ENCODE results near the gene MSANTD7. TPM values are rescaled to one million over a fixed set of nuclear protein-coding genes. Genes with fewer than 3 reads are reported as not detected.

MSANTD7 gene
- total and polyA plus RNA-seq, 2 donors (not counting 1 experiment from before 2014, with no cell fraction given) = 6.8 to 15.2 TPM

DNA sequence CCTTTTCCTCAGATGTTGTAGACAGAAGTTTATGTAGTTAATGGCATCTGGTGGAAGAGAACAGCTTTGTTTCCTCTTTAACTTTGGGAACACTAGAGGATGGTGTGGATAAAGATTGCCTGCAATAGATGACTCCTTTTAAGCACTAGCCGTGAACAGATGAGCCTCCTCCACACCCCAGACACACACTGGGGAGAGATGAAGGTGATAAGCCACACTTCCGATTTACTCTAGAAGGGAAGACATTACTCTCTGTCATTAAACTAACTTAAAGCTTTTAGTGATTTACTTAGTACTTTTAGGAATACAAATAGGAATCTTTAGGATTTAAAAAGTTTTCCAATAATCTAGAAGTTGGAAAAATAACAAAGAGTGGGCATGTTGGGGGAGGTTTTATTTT, 6.8 kb downstream of the MSANTD7 start:
- Histone ChIP-seq H3K79me2 (ENCODE audit: control insufficient read depth, insufficient read depth, low read length) (peaks cover 21% of the 10 kb centered on the region), H3K9ac (ENCODE audit: low read length) (no peak overlapping the region), H3K27ac (ENCODE audit: low read length in 2 of 2) (no peak overlapping the region), H3K4me1 (ENCODE audit: control insufficient read depth in 2 of 2, insufficient read depth in 2 of 2, low read length in 2 of 2) (no peaks in the 10 kb centered on the region), H2AFZ (ENCODE audit: insufficient read depth, low read depth, low read length, poor library complexity, severe bottlenecking) (no peak overlapping the region), H3K27me3 (replicated peaks in 1 of 4; ENCODE audit: control extremely low read depth in 1 of 4, control insufficient read depth in 3 of 4, insufficient read depth in 4 of 4, low read length in 3 of 4) (no peaks in the 10 kb centered on the region), H3K36me3 (replicated peaks in 1 of 2; ENCODE audit: control extremely low read depth in 1 of 2, control insufficient read depth in 1 of 2, extremely low read depth in 1 of 2, insufficient read depth in 2 of 2, low read length in 1 of 2) (peaks cover 16 to 46% of the 10 kb centered on the region in 2 experiments), H3K9me3 (ENCODE audit: control extremely low read depth in 1 of 3, control insufficient read depth in 2 of 3, insufficient read depth in 1 of 3, low read length in 2 of 3) (no peaks in the 10 kb centered on the region), H3K4me3 (ENCODE audit: control extremely low read depth in 1 of 5, extremely low read depth in 1 of 5, insufficient read depth in 1 of 5, low read depth in 2 of 5, low read length in 4 of 5) (no peak overlapping the region), H3K4me2 (replicated peaks; ENCODE audit: low read depth, low read length, poor library complexity, severe bottlenecking) (no peak overlapping the region), H4K20me1 (ENCODE audit: control insufficient read depth, insufficient read depth, low read length, poor library complexity, severe bottlenecking) (no peaks in the 10 kb centered on the region)
- DNase-seq (no peak), ATAC-seq (ENCODE audit: low read depth) (no peak)
- intact Hi-C loops (cut with micrococcal nuclease) = no loop called here
- no peak overlapping the region for H3K4me3 Mint-ChIP-seq
- WGBS (ENCODE audit: insufficient coverage) = no CpG with 5 or more reads among the region's 2 CpGs
- peaks cover 3% of the 10 kb centered on the region for H3K4me1 Mint-ChIP-seq
- no peak for TF ChIP-seq EZH2 (IDR thresholded peaks at IDR 0.05; ENCODE audit: borderline replicate concordance, insufficient read depth, low read depth, low read length, poor library complexity, severe bottlenecking)
- TF ChIP-seq, protein P1, sequence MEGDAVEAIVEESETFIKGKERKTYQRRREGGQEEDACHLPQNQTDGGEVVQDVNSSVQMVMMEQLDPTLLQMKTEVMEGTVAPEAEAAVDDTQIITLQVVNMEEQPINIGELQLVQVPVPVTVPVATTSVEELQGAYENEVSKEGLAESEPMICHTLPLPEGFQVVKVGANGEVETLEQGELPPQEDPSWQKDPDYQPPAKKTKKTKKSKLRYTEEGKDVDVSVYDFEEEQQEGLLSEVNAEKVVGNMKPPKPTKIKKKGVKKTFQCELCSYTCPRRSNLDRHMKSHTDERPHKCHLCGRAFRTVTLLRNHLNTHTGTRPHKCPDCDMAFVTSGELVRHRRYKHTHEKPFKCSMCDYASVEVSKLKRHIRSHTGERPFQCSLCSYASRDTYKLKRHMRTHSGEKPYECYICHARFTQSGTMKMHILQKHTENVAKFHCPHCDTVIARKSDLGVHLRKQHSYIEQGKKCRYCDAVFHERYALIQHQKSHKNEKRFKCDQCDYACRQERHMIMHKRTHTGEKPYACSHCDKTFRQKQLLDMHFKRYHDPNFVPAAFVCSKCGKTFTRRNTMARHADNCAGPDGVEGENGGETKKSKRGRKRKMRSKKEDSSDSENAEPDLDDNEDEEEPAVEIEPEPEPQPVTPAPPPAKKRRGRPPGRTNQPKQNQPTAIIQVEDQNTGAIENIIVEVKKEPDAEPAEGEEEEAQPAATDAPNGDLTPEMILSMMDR (IDR thresholded peaks at IDR 0.05) = no peak
- no peaks in the 10 kb centered on the region for H3K27me3 Mint-ChIP-seq
- no peak overlapping the region for H3K27ac Mint-ChIP-seq
- no peaks in the 10 kb centered on the region for H3K9me3 Mint-ChIP-seq (ENCODE audit: insufficient read depth)
- ChIA-PET POLR2A (no interaction called here), CTCF (interaction anchor here (1.1 kb wide), 1 partner anchor 345 kb away, joined by 3 read pairs; no protein-coding TSS in a partner anchor)

DNA sequence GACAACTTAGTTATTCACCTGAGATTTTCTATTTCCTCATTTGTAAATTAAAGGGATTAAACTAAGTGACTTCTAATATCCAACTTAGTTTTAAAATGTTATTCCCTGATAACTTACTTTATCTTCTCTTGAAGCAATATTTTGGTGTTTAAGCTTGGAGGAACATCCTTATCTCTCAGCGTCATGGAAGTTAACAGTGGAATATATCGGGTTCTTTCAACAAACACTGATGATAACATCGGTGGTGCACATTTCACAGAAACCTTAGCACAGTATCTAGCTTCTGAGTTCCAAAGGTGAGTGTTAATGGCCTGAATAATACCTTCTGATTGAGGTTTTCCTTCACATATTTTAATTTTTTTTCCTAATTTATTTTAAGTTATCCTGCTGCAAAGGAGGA, 14.1 kb downstream of the MSANTD7 start:
- no CpG with 5 or more reads among the region's 3 CpGs for WGBS (ENCODE audit: insufficient coverage)
- Histone ChIP-seq H3K9ac (ENCODE audit: low read length) (no peak overlapping the region), H3K36me3 (replicated peaks in 1 of 2; ENCODE audit: control extremely low read depth in 1 of 2, control insufficient read depth in 1 of 2, extremely low read depth in 1 of 2, insufficient read depth in 2 of 2, low read length in 1 of 2) (peaks cover 8 to 27% of the 10 kb centered on the region in 2 experiments), H3K27ac (ENCODE audit: low read length in 2 of 2) (no peak overlapping the region), H3K4me1 (ENCODE audit: control insufficient read depth in 2 of 2, insufficient read depth in 2 of 2, low read length in 2 of 2) (no peaks in the 10 kb centered on the region), H3K9me3 (ENCODE audit: control extremely low read depth in 1 of 3, control insufficient read depth in 2 of 3, insufficient read depth in 1 of 3, low read length in 2 of 3) (no peaks in the 10 kb centered on the region), H3K27me3 (replicated peaks in 1 of 4; ENCODE audit: control extremely low read depth in 1 of 4, control insufficient read depth in 3 of 4, insufficient read depth in 4 of 4, low read length in 3 of 4) (no peaks in the 10 kb centered on the region), H2AFZ (ENCODE audit: insufficient read depth, low read depth, low read length, poor library complexity, severe bottlenecking) (no peak overlapping the region), H3K79me2 (ENCODE audit: control insufficient read depth, insufficient read depth, low read length) (no peaks in the 10 kb centered on the region), H3K4me2 (replicated peaks; ENCODE audit: low read depth, low read length, poor library complexity, severe bottlenecking) (no peak overlapping the region), H3K4me3 (ENCODE audit: control extremely low read depth in 1 of 5, extremely low read depth in 1 of 5, insufficient read depth in 1 of 5, low read depth in 2 of 5, low read length in 4 of 5) (no peak overlapping the region), H4K20me1 (ENCODE audit: control insufficient read depth, insufficient read depth, low read length, poor library complexity, severe bottlenecking) (no peaks in the 10 kb centered on the region)
- Mint-ChIP-seq H3K4me3 (no peak overlapping the region), H3K27me3 (no peaks in the 10 kb centered on the region), H3K27ac (no peak overlapping the region), H3K4me1 (no peaks in the 10 kb centered on the region), H3K9me3 (ENCODE audit: insufficient read depth) (no peaks in the 10 kb centered on the region)
- DNase-seq (no peak), ATAC-seq (ENCODE audit: low read depth) (no peak)
- intact Hi-C loops (cut with micrococcal nuclease) = no loop called here
- TF ChIP-seq, protein P1 (IDR thresholded peaks at IDR 0.05) = no peak
- POLR2A ChIA-PET = no interaction called here
- CTCF ChIA-PET = interaction anchor here (1.3 kb wide), 1 partner anchor 315 kb away, joined by 3 read pairs; no protein-coding TSS in a partner anchor

Measured in B cell (primary cell).